ENCODE measurements around the gene UGT3A1.
"Not testable (repeated sequence)": the region's sequence is repeated elsewhere in the genome, so short reads cannot be mapped to it uniquely, and the experiment has no call there.

UGT3A1 gene

DNA sequence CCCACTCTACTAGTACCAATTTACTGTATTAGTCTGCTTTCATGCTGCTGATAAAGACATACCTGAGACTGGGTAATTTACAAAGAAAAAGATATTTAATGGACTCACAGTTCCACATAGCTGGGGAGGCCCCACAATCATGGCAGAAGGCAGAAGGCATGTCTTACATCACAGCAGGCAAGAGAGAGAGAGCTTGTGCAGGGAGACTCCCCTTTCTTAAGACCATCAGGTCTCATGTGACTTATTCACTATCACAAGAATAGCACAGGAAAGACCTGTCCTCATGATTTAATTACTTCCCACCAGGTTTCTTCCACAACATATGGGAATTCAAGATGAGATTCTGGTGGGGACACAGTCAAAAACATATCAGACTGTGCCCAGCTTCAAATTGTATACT is 11.5 kb downstream of the UGT3A1 start:
- no peak for DNase-seq

GRCh38 chr5:35976859-35977258 is 14.3 kb downstream of the UGT3A1 start:
- DNase-seq, result not testable (repeated sequence)

GRCh38 chr5:35974570-35974969 is 16.6 kb downstream of the UGT3A1 start:
- no peak for DNase-seq

DNA sequence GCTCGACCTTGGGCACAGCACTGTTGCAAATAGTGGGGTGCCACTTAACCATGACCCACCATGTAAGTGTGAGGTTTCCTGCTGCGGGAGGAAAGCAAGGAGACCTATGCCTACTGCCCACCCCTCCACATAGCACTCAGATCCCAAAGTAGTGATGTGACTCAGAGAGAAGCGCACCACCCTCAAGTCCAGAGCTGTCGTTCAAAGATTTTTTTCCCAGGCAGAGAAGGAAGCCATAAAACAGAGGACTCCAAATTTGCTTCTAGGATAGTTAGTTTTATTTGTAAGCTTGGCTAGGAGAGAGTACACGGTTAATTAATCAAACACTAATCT is 19.3 kb downstream of the UGT3A1 start:
- DNase-seq, result no peak

- no peak for DNase-seq
These were observed 19.9 kb downstream of the UGT3A1 start for GRCh38 chr5:35971186-35971877.

- DNase-seq, result peak; percentile 52
These were observed 27.8 kb downstream of the UGT3A1 start for GRCh38 chr5:35963381-35963843.

GRCh38 chr5:35960328-35960727 is 30.9 kb downstream of the UGT3A1 start:
- no peak for DNase-seq

GRCh38 chr5:35956429-35956828 is 34.8 kb downstream of the UGT3A1 start:
- no peak for DNase-seq

DNA sequence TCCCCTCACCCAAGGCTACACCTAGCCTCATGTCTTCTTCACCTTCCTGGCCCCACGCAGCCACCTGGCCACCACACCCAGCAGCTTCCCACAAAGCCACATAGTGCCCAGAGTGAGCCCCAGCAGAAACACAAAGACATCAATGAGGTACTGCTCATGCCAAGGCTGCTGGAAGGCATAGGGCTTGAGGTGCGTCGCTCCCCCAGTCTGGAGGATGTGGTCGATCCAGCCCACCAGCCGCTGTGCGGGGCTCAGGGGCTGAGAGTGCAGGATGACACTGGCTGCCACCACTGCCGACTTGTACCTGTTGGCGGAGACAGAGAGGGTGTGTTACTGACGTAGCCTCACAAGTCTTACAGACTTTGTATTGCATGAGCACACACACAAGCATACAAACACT is 37.0 kb downstream of the UGT3A1 start:
- no peak for DNase-seq

- DNase-seq, result no peak
These were observed 44.1 kb downstream of the UGT3A1 start for GRCh38 chr5:35947085-35947484.

DNA sequence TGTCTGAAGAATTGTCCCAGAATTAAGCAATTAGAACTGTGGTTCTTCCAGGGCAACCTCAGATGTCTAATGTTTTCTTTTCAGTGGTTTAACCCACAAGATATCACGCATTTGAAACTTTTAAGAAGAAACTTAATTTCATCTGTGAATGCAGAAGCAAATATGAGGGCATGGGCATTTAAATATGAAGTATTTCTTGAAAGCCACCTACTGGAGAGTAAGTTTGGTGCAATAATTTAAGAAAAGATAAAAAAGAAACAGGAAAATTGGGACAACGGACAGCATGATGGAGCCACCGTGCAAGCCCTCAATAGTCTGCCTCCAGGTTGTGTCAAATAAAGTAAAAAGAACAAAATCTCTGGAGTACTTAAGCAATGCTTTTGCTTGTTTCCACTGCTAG is 51.6 kb downstream of the UGT3A1 start:
- no peak for DNase-seq

- peak; percentile 14 for DNase-seq
These were observed 52.5 kb downstream of the UGT3A1 start, which contains the start of gene CAPSL for GRCh38 chr5:35938568-35939227. Gene CAPSL (minus strand): TSS chr5:35938622. CDS start chr5:35921120, 17,502 bp downstream.

- DNase-seq, result peak; percentile 73
These were observed 64.7 kb downstream of the UGT3A1 start for GRCh38 chr5:35926389-35927051.

DNA sequence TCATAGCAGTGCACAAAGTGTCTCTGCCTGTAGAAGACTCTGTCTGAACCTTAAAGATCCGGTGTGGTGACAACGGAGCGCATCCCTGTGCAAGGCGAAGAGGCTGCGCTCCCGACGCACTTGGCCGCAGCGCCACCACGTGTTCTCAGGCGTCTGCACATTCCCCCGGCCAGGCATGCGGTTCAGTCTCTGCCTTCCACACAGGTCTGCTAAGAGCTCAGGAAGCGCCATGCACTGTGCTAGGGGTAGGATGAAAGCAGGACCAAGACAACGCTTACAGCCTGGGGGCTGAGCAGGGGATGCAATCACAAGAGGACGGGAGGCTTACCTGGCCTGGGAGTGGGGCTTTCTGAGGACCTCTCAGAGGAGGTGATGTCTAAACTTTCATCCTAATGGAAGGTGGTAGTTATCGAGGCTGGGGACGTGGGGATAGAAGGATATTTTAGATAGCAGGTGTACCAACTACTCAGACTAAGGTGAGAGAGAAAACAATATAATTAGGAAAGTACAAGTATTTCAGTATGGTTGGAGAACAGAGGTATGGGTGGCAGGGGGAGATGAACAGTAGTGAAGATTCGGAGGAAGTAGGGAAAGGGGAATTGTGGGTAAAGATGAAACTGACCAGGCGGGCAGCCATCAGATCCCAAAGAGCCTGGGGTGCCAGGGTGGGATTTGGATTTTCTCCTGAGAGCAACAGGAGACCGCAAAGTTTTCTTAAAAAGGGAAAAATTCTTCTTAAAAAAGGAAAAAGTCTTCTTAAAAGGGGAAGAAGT is 66.1 kb downstream of the UGT3A1 start:
- peak; percentile 61 for DNase-seq

DNA sequence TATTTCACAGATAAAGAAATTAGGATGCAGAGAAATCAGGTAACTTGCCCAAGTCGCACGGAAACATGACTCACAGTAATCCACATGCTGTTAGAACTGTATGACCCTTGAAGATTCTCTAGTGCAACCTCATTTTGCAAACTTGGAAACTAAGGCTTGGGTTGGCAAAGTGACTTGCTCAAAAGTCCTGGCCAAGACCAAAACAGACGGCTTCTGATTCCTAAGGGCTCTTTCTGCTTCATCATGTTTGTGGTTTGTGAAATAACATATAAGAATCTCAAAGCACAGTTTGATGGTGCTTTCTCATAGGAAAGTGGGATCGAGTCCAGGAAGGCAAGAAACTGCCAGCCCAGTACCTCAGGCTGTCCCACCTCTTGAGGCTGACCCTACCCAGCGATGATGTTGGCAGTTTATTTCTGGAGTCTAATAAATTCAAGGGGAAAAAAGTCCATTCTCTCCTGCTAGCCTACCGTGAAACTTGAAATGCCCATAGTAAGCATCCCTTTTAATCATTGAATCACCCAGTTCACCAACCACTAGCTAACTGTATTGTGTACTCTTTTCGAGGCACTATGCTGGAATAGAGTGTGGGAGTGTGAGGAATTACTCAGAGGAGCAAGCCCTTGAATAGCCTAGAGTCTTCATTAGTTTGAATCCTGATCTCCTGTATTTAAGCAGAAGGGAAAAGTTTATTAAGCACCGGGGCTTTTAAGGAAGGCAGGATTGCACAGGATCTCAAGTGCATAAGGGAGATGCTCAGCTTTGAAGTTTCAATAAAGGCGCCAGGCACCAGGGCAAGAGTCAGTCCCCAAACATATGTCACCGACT is 66.9 kb downstream of the UGT3A1 start:
- peak; percentile 6 for DNase-seq

- DNase-seq, result no peak
These were observed 68.7 kb downstream of the UGT3A1 start for GRCh38 chr5:35922468-35922867.

GRCh38 chr5:35921930-35922329 is 69.3 kb downstream of the UGT3A1 start:
- DNase-seq, result no peak

DNA sequence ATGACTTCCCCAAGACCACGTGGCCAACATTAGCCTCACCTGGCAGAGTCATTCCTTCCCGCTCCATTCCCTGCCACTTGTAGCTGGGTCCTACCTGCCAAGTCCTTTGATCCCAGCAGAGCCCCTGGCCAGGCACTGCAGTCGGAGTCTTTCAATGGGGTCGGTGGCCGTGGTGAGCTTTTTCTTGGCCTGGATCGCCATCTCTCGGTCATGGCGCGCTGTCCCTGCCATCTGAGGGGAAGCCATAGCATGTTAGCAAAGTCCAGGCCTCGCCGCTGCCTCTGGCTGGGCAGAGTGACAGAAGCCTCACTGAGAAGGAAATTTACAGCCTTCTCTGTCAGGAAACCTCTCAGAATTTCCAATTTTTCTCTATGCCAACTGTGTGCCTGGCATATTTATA is 70.3 kb downstream of the UGT3A1 start:
- peak; percentile 53 for DNase-seq

DNA sequence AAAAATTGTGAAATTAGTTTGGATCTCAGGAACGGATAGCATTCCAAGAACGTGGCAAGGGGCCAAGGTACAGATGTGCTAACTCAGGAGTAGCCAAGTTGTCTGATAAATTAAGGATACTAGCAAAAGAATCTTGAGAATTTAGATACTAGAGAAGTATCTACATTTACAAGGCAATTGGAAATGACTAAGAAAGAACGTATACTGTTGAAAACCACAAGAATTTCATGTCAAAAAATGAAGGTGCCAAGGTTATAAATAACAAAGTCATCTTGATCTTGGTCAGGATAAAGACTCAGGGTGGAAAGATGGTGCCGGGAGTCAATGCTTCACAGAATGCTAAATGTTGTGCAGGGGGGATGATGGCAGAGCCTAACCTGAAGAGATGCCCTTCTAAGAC is 72.0 kb downstream of the UGT3A1 start:
- no peak for DNase-seq

GRCh38 chr5:35908814-35909213 is 82.4 kb downstream of the UGT3A1 start:
- DNase-seq, result peak; percentile 5

GRCh38 chr5:35908228-35908627 is 83.0 kb downstream of the UGT3A1 start:
- no peak for DNase-seq

DNA sequence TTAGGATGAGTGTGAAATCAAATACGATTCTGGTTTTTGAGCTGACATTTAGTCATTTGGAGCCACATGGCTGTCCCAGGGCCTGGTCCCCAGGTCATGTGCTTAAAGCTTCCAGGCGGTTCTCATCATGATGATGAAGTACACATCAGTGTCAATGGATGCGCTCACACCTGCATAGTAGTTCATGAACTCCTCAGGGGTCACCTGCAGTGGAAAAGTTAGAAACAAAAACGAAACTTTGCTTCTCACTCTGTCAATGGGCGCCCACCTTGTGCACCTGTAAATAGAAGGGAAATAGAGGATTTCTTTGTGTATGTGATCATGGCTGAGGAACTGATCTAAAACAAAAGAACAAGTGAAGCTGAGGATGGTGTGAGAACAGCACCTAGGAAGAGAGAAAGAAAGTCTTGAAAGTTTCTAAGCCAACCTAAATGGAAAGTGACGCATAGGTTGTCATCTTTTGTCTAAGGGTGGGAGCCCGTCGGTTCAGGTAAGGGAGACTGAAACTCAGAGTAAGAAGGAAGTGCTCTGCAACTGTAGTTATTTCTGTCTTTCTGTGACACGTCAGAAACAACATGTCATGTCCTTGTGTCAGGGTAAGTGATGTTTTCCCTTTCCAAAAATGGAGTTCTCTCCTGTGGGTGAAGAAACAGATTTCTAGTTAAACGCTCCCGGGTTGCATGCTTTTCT is 86.6 kb downstream of the UGT3A1 start:
- DNase-seq, result no peak
